GM21576 (cell line): ENCODE data around the gene ETV7.
"Not testable (repeated sequence)": the region's sequence is repeated elsewhere in the genome, so short reads cannot be mapped to it uniquely, and the experiment has no call there.

Experiments
- ATAC-seq: cut with Tn5 transposase; IDR thresholded peaks from one replicate; pipeline ENCODE4 v1.9.1; 2021; ENCODE audit warnings: mild to moderate bottlenecking, moderate library complexity; ENCODE audit not compliant: unreplicated experiment

The ETV7 gene

DNA sequence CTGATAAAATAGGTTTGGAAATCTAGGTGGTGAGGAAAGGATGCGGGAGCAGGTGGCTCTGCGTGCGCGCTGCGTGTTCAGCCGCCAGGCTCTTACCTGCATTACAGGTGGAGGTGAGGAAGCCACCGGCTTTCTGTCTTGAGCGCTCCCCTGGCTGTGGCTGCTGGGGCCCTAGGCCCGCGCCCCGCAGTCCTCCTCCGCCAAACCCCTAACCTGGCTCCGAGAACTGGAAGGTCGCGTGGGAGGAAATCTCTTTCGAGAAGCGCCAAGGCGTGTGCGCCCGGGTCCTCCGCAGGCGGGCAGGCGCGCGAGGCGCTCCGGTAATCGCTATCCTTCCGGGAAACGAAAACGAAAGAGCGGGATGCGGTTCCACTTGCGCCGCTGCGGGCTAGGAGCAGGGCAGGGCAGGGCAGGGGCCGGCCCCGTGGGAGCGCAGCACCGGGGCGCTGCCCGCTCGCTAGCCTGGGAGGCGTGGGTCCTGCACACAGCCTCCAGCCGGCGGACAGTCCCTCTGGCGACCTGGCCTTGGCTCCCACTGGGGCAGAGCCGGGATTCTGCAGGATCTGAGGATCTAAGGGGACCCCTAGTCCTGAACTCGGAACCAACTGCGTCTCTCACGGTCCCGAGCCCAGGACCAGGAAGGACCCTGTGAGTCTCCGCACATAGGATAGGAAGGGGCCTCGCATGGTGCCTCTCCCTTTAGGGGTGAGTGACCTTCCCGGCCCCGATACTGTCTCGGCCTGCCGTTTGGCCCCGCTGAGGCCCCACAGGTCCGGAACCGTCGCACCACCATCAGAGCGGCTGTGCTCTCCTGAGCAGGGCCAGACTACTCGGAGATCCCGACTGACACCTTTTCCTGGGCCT, at the start of gene ETV7:
ETV7 (minus strand) TSS at position 230 of the 864 bp plus-strand sequence; CDS start at position 102, 128 bp downstream.
- no peak for ATAC-seq

DNA sequence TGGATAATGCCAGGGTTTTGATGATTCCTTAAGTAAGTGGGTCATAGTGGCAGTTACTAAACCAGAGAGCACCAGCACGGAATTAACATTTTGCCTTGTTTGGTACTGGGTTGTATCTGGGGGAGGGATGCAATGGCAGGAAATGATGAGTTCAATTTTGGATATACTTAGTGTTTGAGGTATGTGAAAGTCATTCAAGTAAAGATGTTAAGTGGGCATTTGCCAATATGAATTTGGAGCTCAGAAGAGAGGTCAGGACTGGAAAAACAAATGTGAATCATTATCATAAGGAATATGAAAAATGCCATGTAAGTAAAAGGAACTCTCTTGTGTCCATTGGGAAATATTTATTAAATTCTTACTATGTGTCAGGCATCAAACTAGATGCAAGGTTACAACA, 49.0 kb upstream of the ETV7 start:
- no peak for ATAC-seq

- no peak for ATAC-seq
These were observed 44.7 kb upstream of the ETV7 start for GRCh38 chr6:36432151-36432671.

DNA sequence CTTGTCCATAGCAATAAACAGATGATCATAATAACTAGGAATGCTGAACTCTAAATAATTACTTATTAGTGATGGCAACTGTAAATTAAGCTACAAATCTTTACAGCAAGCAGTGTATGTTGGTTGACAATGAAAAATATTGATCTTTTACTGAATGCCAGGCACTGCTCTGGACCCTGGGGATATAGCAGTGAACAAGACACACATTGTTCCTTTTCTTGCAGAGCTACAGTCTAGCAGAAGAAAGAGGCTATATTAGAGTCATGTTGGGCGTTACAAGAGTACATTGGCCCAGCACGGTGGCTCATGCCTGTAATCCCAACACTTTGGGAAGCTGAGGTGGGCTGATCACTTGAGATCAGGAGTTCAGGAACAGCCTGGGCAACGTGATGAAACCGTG, 43.7 kb upstream of the ETV7 start:
- no peak for ATAC-seq

DNA sequence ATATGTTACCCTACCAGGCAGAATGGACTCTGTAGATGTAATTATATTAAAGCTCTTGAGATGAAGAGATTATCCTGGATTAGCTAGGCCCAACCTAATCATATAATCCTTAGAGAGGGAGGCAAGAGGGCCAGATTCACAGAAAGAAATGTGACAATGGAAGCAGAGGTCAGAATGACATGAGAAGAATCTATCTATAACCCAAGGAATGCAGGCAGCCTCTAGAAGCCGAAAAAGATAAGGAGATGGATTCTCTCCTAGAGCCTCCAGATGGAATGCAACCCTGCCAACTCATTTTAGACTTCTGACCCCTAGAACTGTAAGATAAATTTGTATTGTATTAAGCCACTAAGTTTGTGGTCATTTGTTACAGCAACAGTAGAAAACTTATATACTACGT, 42.9 kb upstream of the ETV7 start:
- no peak for ATAC-seq

- ATAC-seq = no peak
These were observed 41.4 kb upstream of the ETV7 start for GRCh38 chr6:36428911-36429310.

DNA sequence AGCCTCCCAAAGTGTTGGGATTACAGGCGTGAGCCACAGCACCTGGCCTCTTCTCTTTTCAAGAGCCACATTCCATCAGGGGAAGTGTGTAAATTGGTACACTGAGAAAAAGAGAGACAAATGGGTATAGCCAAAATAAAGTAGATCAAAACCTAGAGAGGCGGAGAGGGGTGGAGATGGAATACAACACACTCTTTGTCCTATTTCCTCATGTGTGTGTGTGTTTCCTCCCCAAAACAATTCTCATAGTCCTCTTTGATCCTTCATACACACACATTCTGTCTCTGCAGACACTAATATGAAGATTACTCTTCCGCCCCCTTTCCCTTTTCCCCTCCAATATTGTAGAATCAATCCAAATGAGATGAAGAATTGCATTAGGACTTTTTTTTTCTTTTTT, 39.2 kb upstream of the ETV7 start:
- no peak for ATAC-seq

GRCh38 chr6:36423101-36423824, 35.8 kb upstream of the ETV7 start:
- ATAC-seq = peak; percentile 90

GRCh38 chr6:36422714-36423100, 35.2 kb upstream of the ETV7 start:
- no peak for ATAC-seq

- ATAC-seq = no peak
These were observed 31.8 kb upstream of the ETV7 start for GRCh38 chr6:36419310-36419709.

DNA sequence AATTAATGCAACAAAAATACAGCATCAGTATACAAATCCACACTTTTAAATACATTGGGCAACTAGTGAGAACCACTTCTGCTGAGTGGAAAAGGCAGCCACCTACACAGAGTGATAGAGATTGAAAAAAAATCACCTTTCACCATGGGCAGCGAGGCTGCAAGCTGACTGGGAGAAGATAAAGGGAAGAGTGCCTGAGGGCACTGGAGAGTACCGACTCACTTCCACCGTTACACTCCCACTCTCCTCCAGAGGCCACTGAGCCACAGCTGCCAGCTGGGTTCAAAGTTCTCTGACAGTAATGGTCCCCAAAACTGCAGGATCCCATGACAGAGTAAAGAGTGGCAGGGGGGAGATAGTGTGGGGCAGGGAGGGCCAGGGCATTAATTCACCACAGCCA, 31.1 kb upstream of the ETV7 start:
- ATAC-seq = no peak

- ATAC-seq = no peak
These were observed 27.0 kb upstream of the ETV7 start for GRCh38 chr6:36414481-36414880.

DNA sequence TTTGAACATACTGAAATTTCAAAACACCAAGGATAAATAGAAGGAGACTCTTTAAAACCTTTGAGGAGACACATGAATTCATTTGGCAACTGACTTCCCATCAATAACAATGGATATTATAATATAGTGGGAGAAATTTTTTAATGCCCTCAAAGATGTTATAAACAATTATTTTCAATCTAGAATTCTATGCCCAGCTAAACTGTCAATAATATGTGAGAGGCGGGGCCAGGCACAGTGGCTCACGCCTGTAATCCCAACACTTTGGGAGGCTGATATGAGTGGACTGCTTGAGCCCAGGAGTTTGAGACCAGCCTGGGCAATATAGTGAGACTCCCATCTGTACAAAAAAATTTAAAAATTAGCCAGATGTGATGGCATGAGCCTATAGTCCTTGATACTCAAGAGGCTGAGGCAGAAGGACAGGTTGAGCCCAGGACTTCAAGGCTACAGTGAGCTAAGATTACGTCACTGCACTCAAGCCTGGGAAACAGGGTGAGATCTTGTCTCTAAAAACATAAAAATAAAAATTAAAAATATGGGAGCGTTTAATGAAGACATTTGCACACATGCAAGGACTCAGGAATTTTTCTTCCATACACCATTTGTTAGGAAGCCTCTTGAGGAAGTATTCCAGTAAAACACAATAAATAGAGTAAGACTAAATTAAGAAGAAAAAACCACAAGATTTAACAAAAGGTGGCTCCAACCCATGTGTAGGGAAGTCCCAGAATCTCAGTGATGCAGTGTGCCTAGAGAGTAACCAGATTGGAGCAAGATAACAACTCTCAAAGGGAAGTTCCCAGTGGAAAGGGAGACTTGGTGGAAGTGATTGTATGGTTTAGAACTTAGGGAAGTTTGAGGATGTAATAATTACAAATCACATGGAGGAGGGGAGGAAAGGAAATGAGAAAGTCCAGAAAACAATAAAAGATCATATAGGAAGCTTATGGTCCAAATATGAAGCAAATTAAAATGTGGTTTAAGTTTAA, 26.3 kb upstream of the ETV7 start:
- no peak for ATAC-seq

GRCh38 chr6:36409718-36410117, 22.2 kb upstream of the ETV7 start:
- ATAC-seq = not testable (repeated sequence)

DNA sequence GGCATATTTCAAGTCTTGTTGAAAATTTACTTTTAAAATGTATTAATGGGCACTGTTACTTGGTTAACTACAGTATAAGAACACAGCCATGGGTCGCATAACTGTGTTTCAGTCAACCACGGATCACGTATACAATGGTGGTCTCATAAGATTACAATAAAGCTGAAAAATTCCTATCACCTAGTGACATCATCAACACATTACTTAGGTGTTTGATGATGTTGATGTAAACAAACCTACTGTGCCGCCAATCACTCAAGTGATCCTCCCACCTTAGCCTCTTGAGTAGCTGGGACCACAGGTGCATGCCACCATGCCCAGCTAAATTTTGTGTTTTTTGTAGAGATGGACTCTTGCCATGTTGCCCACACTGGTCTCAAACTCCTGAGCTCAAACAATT, 16.7 kb upstream of the ETV7 start:
- ATAC-seq = no peak

GRCh38 chr6:36402481-36402880, 15.0 kb upstream of the ETV7 start:
- ATAC-seq = no peak

- ATAC-seq = no peak
These were observed 12.5 kb upstream of the ETV7 start for GRCh38 chr6:36399970-36400369.

DNA sequence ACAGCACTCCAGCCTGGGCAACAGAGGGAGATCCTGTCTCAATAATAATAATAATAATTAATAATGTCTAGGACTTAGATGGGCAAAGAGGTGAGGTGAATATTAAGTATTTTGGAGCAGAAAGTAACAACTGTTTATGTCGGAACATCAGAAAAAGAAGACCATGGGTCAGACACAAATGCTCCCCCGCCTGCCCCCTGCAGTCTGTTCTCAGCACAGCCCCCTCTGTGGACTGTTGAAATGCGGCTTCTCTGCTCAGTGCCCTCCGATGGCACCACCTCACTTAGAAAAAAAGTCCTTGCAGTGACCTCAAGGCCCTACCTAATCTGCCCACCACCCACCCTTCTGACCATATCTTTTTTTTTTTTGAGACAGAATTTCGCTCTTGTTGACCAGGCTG, 5.2 kb upstream of the ETV7 start:
- ATAC-seq = no peak

GRCh38 chr6:36389353-36389752, 1.9 kb upstream of the ETV7 start:
- ATAC-seq = no peak

DNA sequence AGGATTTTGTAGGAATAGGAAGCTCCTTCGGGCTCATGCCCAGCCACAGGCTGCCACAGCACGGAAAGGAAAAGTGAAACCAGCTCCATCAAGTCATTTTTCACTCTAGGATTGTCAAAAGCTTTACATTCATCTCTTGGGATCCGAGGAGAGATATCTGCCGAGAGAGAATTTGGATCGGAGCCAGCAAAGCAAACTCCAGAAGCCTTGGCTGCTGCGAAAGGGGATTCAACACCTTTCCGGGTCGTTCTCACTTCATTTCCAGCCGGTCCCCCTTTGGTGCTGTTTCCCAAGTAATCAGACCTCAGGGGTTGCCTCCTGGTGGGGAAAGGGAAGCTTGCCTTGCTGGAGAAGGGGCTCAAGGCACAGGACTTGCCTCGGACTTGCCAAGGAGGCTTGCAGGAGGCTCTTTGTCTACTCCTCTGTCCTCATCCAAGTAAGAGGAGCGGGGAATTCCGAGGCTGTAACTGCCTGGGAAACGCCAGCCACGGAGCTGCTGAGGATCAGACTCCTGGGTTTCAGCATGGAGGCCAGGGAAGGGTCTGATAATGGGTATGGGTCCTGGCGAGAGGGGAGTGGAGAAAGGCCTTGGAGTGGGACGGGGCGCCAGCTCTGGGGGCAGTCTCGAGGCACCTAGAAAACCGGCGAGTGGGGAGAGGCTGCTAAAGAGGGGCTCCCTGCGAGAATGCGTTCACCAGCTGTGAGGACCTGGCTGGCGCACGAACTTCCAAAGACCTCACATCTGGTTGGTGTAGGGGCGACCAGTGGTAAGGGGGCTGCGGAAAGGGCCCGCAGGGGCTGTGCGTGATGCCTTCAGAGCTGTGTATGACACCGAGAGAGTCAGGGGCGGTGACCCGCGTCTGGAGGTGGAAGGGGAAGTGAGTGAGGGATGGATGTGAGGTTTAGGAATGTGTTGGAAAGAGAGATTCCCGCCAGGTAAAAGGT, 702 bp downstream of the ETV7 start:
- no peak for ATAC-seq
